ENCODE data around the gene DET1.

DNA sequence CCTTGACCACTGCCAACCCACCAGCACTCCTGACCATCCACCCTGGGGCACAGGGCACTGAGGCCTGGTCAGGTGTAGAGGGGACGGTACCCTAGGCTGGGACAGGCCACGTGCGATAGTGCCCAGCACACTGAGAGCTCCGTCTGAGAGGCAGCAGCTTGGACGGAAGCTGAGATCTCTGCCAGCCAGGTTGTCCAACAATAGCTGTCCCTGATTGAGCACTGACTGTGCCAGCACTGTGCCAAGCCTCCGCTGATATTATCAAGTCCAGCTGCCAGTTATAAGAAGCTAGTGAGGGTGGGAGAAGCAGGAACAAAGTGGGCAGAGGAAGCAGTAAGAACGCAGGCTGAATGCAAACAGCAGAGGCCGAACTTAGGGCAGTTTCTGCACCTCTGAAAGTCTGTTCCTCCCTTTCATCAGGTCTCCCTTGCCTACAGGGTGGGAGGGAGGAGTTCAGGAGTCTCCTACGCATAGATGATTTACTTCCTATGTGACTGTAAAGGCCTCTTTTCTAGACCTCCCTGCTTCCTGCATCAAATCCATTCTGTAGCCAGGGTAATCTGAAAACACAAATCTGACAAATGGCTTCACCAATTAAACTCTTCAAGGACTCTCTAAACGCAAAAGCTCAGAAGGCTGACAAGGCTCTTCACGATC, 49.2 kb downstream of the DET1 start:
- TF ChIP-seq, protein P1, sequence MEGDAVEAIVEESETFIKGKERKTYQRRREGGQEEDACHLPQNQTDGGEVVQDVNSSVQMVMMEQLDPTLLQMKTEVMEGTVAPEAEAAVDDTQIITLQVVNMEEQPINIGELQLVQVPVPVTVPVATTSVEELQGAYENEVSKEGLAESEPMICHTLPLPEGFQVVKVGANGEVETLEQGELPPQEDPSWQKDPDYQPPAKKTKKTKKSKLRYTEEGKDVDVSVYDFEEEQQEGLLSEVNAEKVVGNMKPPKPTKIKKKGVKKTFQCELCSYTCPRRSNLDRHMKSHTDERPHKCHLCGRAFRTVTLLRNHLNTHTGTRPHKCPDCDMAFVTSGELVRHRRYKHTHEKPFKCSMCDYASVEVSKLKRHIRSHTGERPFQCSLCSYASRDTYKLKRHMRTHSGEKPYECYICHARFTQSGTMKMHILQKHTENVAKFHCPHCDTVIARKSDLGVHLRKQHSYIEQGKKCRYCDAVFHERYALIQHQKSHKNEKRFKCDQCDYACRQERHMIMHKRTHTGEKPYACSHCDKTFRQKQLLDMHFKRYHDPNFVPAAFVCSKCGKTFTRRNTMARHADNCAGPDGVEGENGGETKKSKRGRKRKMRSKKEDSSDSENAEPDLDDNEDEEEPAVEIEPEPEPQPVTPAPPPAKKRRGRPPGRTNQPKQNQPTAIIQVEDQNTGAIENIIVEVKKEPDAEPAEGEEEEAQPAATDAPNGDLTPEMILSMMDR (IDR thresholded peaks at IDR 0.05): no peak
- TF ChIP-seq SIN3A (IDR thresholded peaks at IDR 0.05; ENCODE audit: borderline replicate concordance, insufficient read depth, low read depth, low read length) (no peak), POLR2AphosphoS5 (IDR thresholded peaks at IDR 0.05; ENCODE audit: low read depth, low read length) (no peak), TCF7L2 (IDR thresholded peaks at IDR 0.05; ENCODE audit: low read depth, low read length) (no peak)
- TF ChIP-seq, protein P2, sequence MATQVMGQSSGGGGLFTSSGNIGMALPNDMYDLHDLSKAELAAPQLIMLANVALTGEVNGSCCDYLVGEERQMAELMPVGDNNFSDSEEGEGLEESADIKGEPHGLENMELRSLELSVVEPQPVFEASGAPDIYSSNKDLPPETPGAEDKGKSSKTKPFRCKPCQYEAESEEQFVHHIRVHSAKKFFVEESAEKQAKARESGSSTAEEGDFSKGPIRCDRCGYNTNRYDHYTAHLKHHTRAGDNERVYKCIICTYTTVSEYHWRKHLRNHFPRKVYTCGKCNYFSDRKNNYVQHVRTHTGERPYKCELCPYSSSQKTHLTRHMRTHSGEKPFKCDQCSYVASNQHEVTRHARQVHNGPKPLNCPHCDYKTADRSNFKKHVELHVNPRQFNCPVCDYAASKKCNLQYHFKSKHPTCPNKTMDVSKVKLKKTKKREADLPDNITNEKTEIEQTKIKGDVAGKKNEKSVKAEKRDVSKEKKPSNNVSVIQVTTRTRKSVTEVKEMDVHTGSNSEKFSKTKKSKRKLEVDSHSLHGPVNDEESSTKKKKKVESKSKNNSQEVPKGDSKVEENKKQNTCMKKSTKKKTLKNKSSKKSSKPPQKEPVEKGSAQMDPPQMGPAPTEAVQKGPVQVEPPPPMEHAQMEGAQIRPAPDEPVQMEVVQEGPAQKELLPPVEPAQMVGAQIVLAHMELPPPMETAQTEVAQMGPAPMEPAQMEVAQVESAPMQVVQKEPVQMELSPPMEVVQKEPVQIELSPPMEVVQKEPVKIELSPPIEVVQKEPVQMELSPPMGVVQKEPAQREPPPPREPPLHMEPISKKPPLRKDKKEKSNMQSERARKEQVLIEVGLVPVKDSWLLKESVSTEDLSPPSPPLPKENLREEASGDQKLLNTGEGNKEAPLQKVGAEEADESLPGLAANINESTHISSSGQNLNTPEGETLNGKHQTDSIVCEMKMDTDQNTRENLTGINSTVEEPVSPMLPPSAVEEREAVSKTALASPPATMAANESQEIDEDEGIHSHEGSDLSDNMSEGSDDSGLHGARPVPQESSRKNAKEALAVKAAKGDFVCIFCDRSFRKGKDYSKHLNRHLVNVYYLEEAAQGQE (IDR thresholded peaks at IDR 0.05; ENCODE audit: insufficient read depth in 1 of 2, low read depth in 2 of 2, low read length in 1 of 2): no peak
